ENCODE results near the gene EPS15.

- TF ChIP-seq CTCF (IDR thresholded peaks at IDR 0.05; ENCODE audit: low read length) (no peak), EZH2 (IDR thresholded peaks at IDR 0.05; ENCODE audit: borderline replicate concordance, low read length) (no peak)
Measured at GRCh38 chr1:51325878-51326755, 192.9 kb downstream of the EPS15 start.
